ELR (cell line): ENCODE results near the gene TSPO2.
A peak's percentile ranks its signal among the peaks of the same experiment; 100 is the strongest.
"Not testable (repeated sequence)": the region's sequence is repeated elsewhere in the genome, so short reads cannot be mapped to it uniquely, and the experiment has no call there.

Experiments used
- DNase-seq: peaks from one replicate; pipeline ENCODE4 v3.0.0-alpha.2; 2015; ENCODE audit warnings: low read depth

TSPO2 gene

GRCh38 chr6:41042226-41043055 lies at the start of gene TSPO2:
Gene TSPO2, plus strand, starts transcription at chr6:41042467. Its CDS starts 519 bp downstream, at chr6:41042986.
- DNase-seq = peak; percentile 66

GRCh38 chr6:40992746-40993145 lies 49.5 kb upstream of the TSPO2 start:
- DNase-seq = no peak

- no peak for DNase-seq
These were observed 45.6 kb upstream of the TSPO2 start for GRCh38 chr6:40996591-40997233.

- peak; percentile 61 for DNase-seq
These were observed 44.9 kb upstream of the TSPO2 start for GRCh38 chr6:40997234-40997957.

- DNase-seq = no peak
These were observed 43.6 kb upstream of the TSPO2 start for GRCh38 chr6:40998661-40999060.

- DNase-seq = peak; percentile 62
These were observed 42.7 kb upstream of the TSPO2 start for GRCh38 chr6:40999569-40999968.

- no peak for DNase-seq
These were observed 42.0 kb upstream of the TSPO2 start for GRCh38 chr6:41000248-41000647.

- no peak for DNase-seq
These were observed 40.1 kb upstream of the TSPO2 start for GRCh38 chr6:41002168-41002567.

- DNase-seq = peak; percentile 72
These were observed 36.0 kb upstream of the TSPO2 start for GRCh38 chr6:41006217-41006616.

GRCh38 chr6:41006980-41007379 lies 35.3 kb upstream of the TSPO2 start:
- not testable (repeated sequence) for DNase-seq

GRCh38 chr6:41008011-41008410 lies 34.3 kb upstream of the TSPO2 start:
- no peak for DNase-seq

- no peak for DNase-seq
These were observed 32.6 kb upstream of the TSPO2 start for GRCh38 chr6:41009669-41010068.

- no peak for DNase-seq
These were observed 30.6 kb upstream of the TSPO2 start for GRCh38 chr6:41011673-41012072.

GRCh38 chr6:41013466-41014153 lies 28.7 kb upstream of the TSPO2 start:
- no peak for DNase-seq

- DNase-seq = no peak
These were observed 27.5 kb upstream of the TSPO2 start for GRCh38 chr6:41014780-41015179.

- DNase-seq = not testable (repeated sequence)
These were observed 26.4 kb upstream of the TSPO2 start for GRCh38 chr6:41015860-41016259.

GRCh38 chr6:41017663-41018062 lies 24.6 kb upstream of the TSPO2 start:
- no peak for DNase-seq

- DNase-seq = peak; percentile 55
These were observed 20.4 kb upstream of the TSPO2 start for GRCh38 chr6:41021832-41022231.

- DNase-seq = peak; percentile 40
These were observed 20.0 kb upstream of the TSPO2 start for GRCh38 chr6:41022294-41022693.

- DNase-seq = no peak
These were observed 19.2 kb upstream of the TSPO2 start for GRCh38 chr6:41023114-41023513.

- DNase-seq = no peak
These were observed 16.2 kb upstream of the TSPO2 start for GRCh38 chr6:41025966-41026530.

- DNase-seq = no peak
These were observed 15.0 kb upstream of the TSPO2 start for GRCh38 chr6:41027241-41027640.
